NCI-H146 treated with DMSO at 0.1 percent for 48 hours (cell line): ENCODE results near the gene SPATA13.

Experiments
- DNase-seq: peaks from one replicate; lab custom pipeline; 2025; ENCODE audit not compliant: unreplicated experiment; lab: John Stamatoyannopoulos, UW

The SPATA13 gene

DNA sequence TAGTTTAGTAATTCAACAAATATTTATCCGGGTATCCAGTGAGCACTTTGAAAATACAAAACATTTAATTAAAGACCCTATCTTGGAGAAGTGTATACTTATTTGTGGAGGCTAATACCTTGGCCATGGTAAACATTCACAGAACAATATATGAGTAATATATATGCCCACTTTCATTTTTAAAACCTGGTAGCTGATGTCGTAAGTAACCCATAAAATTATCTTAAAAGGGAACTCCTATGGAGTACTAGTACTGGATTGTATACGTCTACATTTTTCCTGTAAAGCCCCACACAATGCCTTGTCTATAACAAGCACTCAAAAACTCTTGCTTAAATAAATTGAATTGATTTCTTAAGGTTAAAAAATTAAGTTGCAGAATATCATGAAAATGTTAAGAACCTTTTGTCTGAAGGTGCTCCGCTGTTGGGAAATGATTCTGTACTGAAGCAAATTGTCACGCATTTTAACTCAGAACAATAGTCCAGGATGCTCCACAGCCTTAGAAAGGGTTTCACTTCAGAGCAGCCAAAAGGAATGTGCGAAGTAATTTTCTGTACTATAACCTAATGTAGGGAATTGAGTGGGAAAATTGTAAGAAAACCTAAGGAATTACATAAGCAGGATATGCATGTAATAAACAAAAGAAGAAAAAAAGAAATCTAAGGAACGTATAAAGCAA, 90.0 kb downstream of the SPATA13 start:
- no peak for DNase-seq

DNA sequence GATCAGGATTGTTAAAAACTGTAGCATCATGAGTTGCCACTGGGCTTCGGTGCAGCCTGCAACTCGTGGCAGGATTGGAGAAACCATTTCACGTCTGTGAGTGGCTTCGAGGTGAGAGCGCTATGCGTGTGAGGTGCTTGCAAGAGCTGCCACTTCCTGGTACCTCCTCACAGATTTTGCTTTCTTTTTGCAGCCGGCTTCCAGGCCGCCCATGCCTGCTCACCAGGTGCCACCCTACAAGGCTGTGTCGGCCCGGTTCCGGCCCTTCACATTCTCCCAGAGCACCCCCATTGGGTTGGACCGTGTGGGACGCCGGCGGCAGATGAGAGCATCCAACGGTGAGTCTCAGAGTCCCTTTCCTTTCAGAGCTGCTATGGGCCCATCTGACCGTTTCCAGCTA, 91.0 kb downstream of the SPATA13 start:
- no peak for DNase-seq

DNA sequence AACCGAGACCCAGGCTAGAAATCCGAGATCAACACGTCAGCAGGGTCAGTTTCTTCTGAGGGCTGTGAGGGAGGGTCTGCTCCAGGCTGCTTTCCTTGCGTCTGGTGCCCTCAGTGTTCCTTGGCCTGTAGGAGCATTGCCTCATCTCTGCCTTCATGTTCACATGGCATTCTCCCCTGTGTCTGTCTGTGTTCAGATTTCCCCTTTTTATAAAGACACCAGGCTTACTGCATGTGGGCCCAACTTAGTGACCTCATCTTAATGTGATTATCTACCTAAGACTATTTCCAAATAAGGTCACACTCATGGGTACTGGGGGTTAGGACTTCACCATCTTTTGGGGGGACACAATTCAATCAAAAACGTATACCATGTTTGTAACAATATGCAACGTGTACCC, 91.6 kb downstream of the SPATA13 start:
- DNase-seq: no peak

DNA sequence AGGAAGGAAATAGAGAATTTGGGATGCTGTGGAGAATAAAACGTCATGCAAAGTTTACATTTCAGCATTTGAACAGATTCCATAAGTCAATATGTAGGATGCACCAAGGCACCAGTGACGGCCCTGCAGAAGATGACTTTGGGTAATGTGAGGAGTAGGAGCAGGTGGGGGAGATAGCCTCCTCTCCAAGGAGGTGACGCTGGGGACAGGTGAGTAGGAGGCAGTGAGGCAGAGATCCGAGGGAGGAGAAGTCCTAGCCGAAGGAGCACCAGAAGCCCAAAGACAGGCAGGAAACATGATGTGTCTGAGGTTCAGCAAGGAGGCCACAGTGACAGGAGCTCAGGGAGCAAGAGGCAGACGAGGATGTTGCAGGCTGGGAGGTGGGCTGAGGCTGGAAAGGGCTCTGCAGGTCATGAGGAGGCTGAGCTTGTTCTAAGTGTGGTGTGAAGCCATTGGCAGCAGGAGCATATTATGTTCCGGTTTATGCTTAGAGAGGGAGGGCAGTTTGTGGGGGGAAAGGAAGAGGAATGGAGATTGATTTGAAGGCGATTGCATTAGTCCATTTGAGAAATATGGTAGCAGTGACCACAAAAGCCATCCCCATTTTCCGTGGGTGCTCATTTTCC, 93.1 kb downstream of the SPATA13 start:
- no peak for DNase-seq

GRCh38 chr13:24254146-24254841, 93.8 kb downstream of the SPATA13 start:
- DNase-seq: no peak

- no peak for DNase-seq
These were observed 97.0 kb downstream of the SPATA13 start for GRCh38 chr13:24257497-24257896.

- no peak for DNase-seq
These were observed 101.0 kb downstream of the SPATA13 start for GRCh38 chr13:24261566-24261965.

DNA sequence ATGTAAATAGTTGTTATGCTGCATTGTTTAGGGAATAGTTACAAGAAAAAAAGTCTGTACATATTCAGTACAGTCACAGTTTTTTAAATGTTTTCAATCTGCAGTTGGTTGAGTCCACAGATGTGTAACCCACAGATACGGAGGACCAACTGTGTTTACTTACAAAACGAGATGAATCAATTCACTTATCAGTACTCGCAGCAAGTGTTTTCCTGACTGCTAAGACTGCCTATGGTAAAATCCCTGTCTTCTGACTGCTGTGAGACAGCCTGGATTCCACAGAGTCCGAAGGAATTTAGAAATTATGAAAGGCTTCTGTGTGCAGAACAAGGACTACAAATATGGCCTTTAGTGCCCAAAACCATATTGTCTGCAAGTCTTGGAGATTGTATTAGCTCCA, 103.1 kb downstream of the SPATA13 start:
- DNase-seq: no peak

GRCh38 chr13:24264976-24265375, 104.5 kb downstream of the SPATA13 start:
- DNase-seq: no peak

GRCh38 chr13:24265453-24265852, 104.9 kb downstream of the SPATA13 start:
- no peak for DNase-seq

DNA sequence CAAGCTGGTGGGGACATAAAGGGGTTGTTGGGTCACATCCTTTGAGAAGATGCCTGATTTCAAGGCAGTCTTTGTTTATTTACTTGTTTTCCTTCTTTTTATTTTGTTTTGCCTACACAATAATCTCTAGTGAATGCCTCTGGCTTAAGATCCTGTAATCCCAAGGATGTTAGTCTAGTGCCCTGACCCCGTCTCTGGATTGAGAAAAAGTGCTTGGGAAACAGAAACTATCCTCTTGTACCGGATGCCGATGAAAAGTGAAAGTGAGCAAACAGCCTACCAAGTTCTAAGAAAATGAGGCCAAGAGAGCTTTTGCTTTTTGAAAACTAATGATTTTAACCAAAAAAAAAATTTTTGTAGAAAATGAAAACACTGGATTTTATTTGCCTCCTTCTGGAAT, 106.8 kb downstream of the SPATA13 start:
- DNase-seq: no peak

- no peak for DNase-seq
These were observed 107.3 kb downstream of the SPATA13 start for GRCh38 chr13:24267801-24268200.

DNA sequence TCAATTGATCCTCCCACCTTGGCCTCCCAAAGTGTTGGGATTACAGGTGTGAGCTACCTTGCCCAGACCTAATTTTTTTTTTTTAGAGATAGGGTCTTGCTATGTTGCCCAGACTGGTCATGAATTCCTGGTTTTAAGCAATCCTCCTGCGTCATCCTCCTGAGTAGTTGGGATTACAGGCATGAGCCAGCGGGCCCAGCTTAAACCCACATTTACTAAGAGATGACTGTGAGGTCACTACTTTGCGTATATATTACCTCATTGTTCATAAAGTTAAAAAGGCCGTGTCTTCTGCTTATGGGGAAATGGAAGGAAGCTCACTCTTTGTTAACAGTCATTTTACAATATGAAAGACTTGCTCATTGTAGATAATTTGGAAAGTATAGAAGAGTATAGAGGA, 109.3 kb downstream of the SPATA13 start:
- DNase-seq: no peak

GRCh38 chr13:24270639-24271141, 110.2 kb downstream of the SPATA13 start:
- no peak for DNase-seq

GRCh38 chr13:24271231-24271600, 110.7 kb downstream of the SPATA13 start:
- no peak for DNase-seq

- no peak for DNase-seq
These were observed 111.3 kb downstream of the SPATA13 start for GRCh38 chr13:24271601-24272451.

GRCh38 chr13:24272452-24273161, 112.1 kb downstream of the SPATA13 start:
- no peak for DNase-seq

GRCh38 chr13:24273926-24274325, 113.4 kb downstream of the SPATA13 start:
- no peak for DNase-seq

GRCh38 chr13:24274452-24275021, 114.0 kb downstream of the SPATA13 start:
- no peak for DNase-seq

DNA sequence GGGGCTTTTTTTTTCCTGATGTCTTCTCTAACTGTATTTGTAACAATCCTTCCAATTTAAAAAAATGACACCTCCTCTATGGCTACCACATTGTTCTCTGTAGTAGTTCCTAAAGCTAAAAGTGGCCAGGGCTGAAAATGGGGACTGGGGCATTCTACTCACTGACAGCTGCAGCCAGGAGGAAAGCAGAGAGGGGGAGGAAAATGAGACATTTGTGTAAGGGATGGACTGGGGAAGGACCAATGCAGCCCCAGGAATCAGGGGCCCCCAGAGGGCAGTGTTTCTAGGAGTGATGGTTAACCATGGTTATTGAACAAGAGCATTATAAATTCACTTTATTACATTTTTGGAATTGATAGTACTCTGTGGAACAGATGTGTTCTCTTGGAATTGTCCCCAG, 114.5 kb downstream of the SPATA13 start:
- DNase-seq: no peak
